Loucy (cell line): ENCODE results near the gene DGCR2.
"Not testable (repeated sequence)": the region's sequence is repeated elsewhere in the genome, so short reads cannot be mapped to it uniquely, and the experiment has no call there.

Experiments used
- H2AFZ ChIP-seq: fragments of 200-600 bp; sonication (generic); 2 replicates; pipeline ENCODE4 v1.6.0; 2016; ENCODE audit warnings: antibody characterized with exemption, mild to moderate bottlenecking, low read length, moderate library complexity
- H3F3A ChIP-seq: fragments of 200-600 bp; 2 replicates; pipeline ENCODE4 v1.6.0; 2016; ENCODE audit warnings: antibody characterized with exemption, low read depth, mild to moderate bottlenecking
- H3K27me3 ChIP-seq: fragments of 200-600 bp; sonication (generic); 2 replicates; pipeline ENCODE4 v1.6.1; 2014; ENCODE audit warnings: low read length, mild to moderate bottlenecking; ENCODE audit not compliant: insufficient read depth, poor library complexity, severe bottlenecking
- H3K36me3 ChIP-seq: fragments of 200-600 bp; sonication (generic); 2 replicates; pipeline ENCODE4 v1.6.1; 2016; ENCODE audit warnings: low read length; ENCODE audit not compliant: insufficient read depth
- H3K4me1 ChIP-seq: fragments of 200-600 bp; sonication (generic); 2 replicates; pipeline ENCODE4 v1.5.1; 2014; ENCODE audit warnings: low read length, mild to moderate bottlenecking; ENCODE audit not compliant: insufficient read depth, poor library complexity, severe bottlenecking
- H3K4me2 ChIP-seq: fragments of 200-600 bp; sonication (generic); 2 replicates; pipeline ENCODE4 v1.6.0; 2014; ENCODE audit warnings: antibody characterized with exemption, low read length, low read depth, mild to moderate bottlenecking; ENCODE audit not compliant: poor library complexity, severe bottlenecking
- H3K4me3 ChIP-seq: fragments of 200-600 bp; sonication (generic); 2 replicates; pipeline ENCODE4 v1.5.1; 2014; ENCODE audit warnings: low read length, mild to moderate bottlenecking, mixed read lengths; ENCODE audit not compliant: poor library complexity, severe bottlenecking
- H3K79me2 ChIP-seq: fragments of 200-600 bp; sonication (generic); 2 replicates; pipeline ENCODE4 v1.6.1; 2014; ENCODE audit warnings: low read length; ENCODE audit not compliant: insufficient read depth
- H3K9ac ChIP-seq: fragments of 200-600 bp; sonication (generic); 2 replicates; pipeline ENCODE4 v1.6.0; 2014; ENCODE audit warnings: mild to moderate bottlenecking, low read depth, low read length, moderate library complexity; ENCODE audit not compliant: poor library complexity, severe bottlenecking
- H3K9me2 ChIP-seq: fragments of 200-600 bp; sonication (generic); replicated peaks from 2 replicates; pipeline ENCODE4 v1.6.1; 2016; ENCODE audit warnings: low read depth, low read length, mixed read lengths
- H3K9me3 ChIP-seq: fragments of 200-600 bp; sonication (generic); 2 replicates; pipeline ENCODE4 v1.6.1; 2014; ENCODE audit warnings: mild to moderate bottlenecking, antibody characterized with exemption, low read length, low read depth; ENCODE audit not compliant: insufficient read depth
- H4K20me1 ChIP-seq: fragments of 200-600 bp; sonication (generic); 2 replicates; pipeline ENCODE4 v1.6.0; 2014; ENCODE audit warnings: antibody characterized with exemption, low read length, mild to moderate bottlenecking; ENCODE audit not compliant: insufficient read depth, poor library complexity, severe bottlenecking
- CTCF ChIP-seq: fragments of 200-600 bp; sonication (generic); conservative IDR thresholded peaks from 2 replicates; pipeline ENCODE4 v1.5.1; 2014; ENCODE audit warnings: mild to moderate bottlenecking, antibody characterized with exemption, low read length
- EZH2phosphoT487 ChIP-seq: fragments of 200-600 bp; IDR thresholded peaks from 2 replicates; pipeline ENCODE4 v1.6.1; 2018; ENCODE audit warnings: antibody characterized with exemption, mild to moderate bottlenecking, moderate library complexity, borderline replicate concordance

The DGCR2 gene

DNA sequence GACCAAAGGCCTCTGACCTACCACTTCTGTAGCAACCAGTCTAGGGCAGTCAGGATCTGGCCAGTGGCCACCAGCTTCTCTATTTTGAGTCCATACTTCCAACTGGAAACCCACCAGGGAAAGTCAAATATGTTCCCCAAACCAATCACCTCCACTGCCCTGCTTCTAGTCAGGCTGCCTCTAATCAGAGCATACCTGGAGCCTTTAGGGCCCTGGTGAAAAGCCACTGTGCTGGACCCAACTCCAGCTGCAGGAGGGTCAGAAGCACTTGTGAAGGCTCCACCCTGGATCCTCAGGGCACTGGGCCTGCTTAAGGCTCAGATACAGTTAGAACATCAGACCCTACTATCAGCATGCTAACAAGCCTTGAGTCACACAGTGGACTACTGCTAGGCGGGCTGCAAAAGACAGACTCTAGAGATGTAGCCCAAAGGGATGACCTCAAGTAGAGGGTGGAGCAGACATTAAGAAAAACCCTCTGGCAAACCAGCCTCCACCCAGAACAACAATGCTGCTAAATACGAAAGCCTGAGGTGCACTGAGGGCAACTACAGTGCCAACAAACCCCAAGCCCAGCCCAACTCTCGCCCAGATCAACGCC, 69.2 kb downstream of the DGCR2 start:
- no peaks in the 10 kb centered on the region for H3K9me2 ChIP-seq
- H3K4me3 ChIP-seq = no peak overlapping the region
- no peak overlapping the region for H3K4me2 ChIP-seq
- no peaks in the 10 kb centered on the region for H3K9me3 ChIP-seq
- no peaks in the 10 kb centered on the region for H3F3A ChIP-seq
- no peak overlapping the region for H2AFZ ChIP-seq
- H3K36me3 ChIP-seq = peaks cover 76% of the 10 kb centered on the region; the same call in 1 of the 2 replicates
- no peaks in the 10 kb centered on the region for H3K79me2 ChIP-seq
- H3K9ac ChIP-seq = no peak overlapping the region
- TF ChIP-seq EZH2phosphoT487 (no peak), CTCF (no peak)
- no peaks in the 10 kb centered on the region for H4K20me1 ChIP-seq
- no peaks in the 10 kb centered on the region for H3K4me1 ChIP-seq
- no peaks in the 10 kb centered on the region for H3K27me3 ChIP-seq

DNA sequence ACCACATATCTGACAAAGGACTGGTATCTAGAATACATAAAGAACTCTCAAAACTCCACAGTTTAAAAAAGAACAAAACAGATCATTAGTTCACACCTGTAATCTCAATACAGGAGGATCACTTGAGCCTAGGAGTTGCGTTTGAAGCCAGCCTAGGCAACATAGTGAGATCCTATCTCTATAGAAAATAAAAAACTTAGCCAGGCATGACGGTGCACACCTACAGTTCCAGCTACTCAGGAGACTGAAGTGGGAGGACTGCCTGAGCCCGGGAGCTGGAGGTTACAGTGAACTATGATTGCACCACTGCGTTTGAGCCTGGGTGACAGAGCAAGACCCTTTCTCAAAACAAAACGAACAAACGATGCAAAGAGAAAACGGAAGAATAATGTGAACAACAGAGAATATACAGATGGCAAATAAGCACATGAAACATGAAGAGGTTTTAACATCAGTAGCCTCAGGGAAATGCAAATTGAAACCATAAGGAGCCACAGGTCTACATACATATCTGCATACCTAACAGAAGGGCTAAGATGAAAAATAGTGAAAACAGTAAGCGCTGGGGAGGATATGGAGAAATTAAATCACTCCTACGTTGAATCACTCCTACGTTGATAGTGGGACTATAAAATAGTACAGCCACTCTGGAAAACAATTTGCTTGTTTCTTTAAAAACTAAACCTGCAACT, 70.7 kb downstream of the DGCR2 start:
- Histone ChIP-seq H3K9me2 (no peaks in the 10 kb centered on the region), H2AFZ (no peak overlapping the region), H4K20me1 (no peaks in the 10 kb centered on the region), H3K27me3 (no peaks in the 10 kb centered on the region), H3K4me3 (no peak overlapping the region), H3K36me3 (peaks cover 78% of the 10 kb centered on the region; the same call in 1 of the 2 replicates), H3K79me2 (no peaks in the 10 kb centered on the region), H3K9ac (no peak overlapping the region), H3K4me2 (no peak overlapping the region), H3K9me3 (no peaks in the 10 kb centered on the region), H3K4me1 (no peaks in the 10 kb centered on the region), H3F3A (no peaks in the 10 kb centered on the region)
- no peak for TF ChIP-seq CTCF
- TF ChIP-seq EZH2phosphoT487 = no peak

- H3F3A ChIP-seq, H3K79me2 ChIP-seq, H3K9ac ChIP-seq, H2AFZ ChIP-seq, H3K4me2 ChIP-seq, H3K4me1 ChIP-seq, H3K27me3 ChIP-seq, H3K9me3 ChIP-seq, H3K4me3 ChIP-seq, H3K9me2 ChIP-seq, H4K20me1 ChIP-seq: not testable (repeated sequence)
- peaks cover 80% of the 10 kb centered on the region; the same call in 1 of the 2 replicates for H3K36me3 ChIP-seq
Measured at GRCh38 chr22:19050847-19051246, 71.4 kb downstream of the DGCR2 start.

- Histone ChIP-seq H3K36me3 (peaks cover 87% of the 10 kb centered on the region; the same call in 1 of the 2 replicates), H3K9me2 (no peaks in the 10 kb centered on the region), H3K4me1 (no peaks in the 10 kb centered on the region), H3K27me3 (no peaks in the 10 kb centered on the region), H2AFZ (no peak overlapping the region), H3K9ac (no peak overlapping the region), H3F3A (no peaks in the 10 kb centered on the region), H4K20me1 (no peaks in the 10 kb centered on the region), H3K4me2 (no peak overlapping the region), H3K4me3 (no peak overlapping the region), H3K9me3 (no peaks in the 10 kb centered on the region), H3K79me2 (no peaks in the 10 kb centered on the region)
- TF ChIP-seq CTCF = no peak
- no peak for TF ChIP-seq EZH2phosphoT487
Measured at GRCh38 chr22:19050117-19050516, 72.1 kb downstream of the DGCR2 start.
